DMS 273 (cell line): ENCODE measurements around the gene TRPV3.
"Not testable (repeated sequence)": the region's sequence is repeated elsewhere in the genome, so short reads cannot be mapped to it uniquely, and the experiment has no call there.

Experiments used
- DNase-seq: peaks from one replicate; lab custom pipeline; 2025; ENCODE audit not compliant: unreplicated experiment; lab: John Stamatoyannopoulos, UW

Gene TRPV3

GRCh38 chr17:3475812-3476610, 81.6 kb downstream of the TRPV3 start, which contains the start of gene ASPA:
ASPA (plus strand) TSS chr17:3475997; CDS start chr17:3476160, 163 bp downstream.
- DNase-seq = no peak

- DNase-seq = no peak
These were observed 82.3 kb downstream of the TRPV3 start for GRCh38 chr17:3475251-3475685.

DNA sequence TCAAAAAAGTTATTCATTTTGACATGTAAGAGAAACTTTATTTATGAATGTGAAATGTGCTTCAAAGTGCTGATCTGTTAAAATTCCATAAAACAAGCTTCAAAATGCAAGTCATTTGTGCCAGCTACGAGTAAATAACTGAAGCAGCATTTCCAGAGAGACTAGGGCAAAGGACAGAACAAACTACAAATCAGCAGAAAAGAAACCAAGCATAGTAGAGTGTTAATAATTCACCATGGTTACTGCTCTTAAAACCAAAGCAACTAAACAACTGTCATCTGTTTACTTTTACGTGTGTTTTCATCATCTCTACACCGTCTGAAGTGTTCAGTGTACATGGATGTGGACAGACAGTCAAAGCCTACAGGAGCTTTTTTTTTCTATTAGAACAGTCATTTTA, 83.4 kb downstream of the TRPV3 start:
- no peak for DNase-seq

DNA sequence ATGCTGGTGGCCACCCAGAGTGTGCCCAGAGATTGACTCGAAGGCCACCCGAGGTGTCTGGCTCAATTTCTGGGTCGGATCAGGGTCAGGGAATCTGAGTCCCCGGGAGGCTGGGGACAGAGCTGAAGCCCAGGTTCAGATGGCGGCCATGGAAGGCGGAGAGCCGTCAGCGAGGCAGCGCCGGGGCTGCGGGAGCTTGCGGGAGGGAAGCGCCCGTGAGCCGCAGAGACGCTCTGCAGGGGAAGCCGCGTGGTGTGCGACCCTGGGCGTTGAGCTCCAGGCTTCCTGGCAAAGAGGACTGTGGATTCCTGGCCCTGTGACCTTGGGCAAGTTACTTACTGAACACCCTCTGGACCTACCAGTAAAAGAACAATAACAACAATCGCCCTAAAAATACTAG, 85.5 kb downstream of the TRPV3 start:
- no peak for DNase-seq

DNA sequence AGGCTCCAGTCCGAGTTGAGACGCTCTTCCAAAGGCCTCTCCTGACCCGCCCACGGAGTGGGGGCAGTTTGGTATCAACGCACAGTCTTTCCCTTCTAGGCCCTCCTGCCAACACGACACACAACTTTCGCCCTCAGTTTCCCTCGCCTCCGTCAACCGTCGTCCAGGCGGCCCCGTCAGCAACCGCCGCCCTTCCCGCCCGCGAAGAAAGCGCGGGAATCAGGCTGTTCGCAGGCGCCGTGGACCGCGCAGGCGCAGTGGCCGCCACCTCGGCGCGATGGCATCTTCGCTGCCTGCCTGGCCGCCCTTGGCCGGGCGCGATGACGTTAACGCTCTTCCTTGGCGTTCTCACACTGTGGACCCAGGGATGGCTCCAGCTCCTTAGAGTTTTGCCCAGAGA, 86.0 kb downstream of the TRPV3 start, which contains the start of gene SPATA22:
Gene SPATA22, minus strand, starts transcription at position 221 of the 400 bp plus-strand sequence. CDS start 2,494 bp downstream, outside the sequence.
- DNase-seq = no peak

DNA sequence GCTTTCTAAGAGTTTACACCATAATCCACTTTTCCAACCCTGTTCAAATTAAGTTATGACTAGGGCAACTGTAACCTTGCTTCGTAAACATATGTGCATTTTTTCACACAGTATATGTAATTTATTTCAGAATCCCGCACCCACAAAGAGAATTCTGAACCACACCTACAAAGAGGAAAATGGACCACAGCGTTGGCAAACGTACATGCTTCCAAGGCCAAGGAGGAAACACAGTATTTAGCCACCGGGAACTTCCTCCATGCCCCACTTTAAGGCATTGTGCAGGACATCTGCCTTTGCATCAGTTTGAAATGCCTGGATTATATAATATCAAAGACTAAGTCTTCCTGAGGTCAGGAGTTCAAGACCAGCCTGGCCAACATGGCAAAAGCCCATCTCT, 88.1 kb downstream of the TRPV3 start:
- DNase-seq = no peak

GRCh38 chr17:3466355-3466754, 91.3 kb downstream of the TRPV3 start:
- DNase-seq = not testable (repeated sequence)
